Measurements from ENCODE around the gene OXNAD1. TPM values are rescaled to one million over a fixed set of nuclear protein-coding genes. Genes with fewer than 3 reads are reported as not detected.

Gene OXNAD1
- total RNA-seq, 1 experiment from 2014 or later, result 12.1 TPM

DNA sequence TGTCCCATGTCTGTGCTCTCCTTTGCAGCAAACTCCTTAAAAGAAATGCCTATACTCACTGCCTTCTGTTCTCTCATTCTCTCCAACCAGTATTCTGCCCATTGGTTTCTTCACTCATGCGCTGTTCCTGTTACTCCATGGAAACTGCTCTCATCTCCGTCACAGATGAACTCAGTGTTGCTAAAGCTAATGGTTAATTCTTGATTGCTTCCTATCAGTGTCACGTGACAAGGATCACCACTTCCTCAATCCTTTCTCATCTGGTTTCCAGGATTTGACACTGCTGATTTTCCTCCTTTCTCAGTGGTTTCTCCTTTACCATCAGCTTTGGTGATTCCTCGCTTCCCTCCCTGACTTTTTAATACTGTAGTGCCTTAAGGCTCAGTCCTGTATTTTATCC is 2.8 kb upstream of the OXNAD1 start:
- Histone ChIP-seq H3K4me1 (ENCODE audit: control insufficient read depth in 1 of 2, insufficient read depth in 2 of 2, low read length in 2 of 2) (peaks cover 6 to 8% of the 10 kb centered on the region in 2 experiments; a peak in 3 of 4 replicates), H3K4me2 (ENCODE audit: low read length) (no peak overlapping the region), H3K9me3 (ENCODE audit: control insufficient read depth in 1 of 2, insufficient read depth in 1 of 2, low read depth in 1 of 2, low read length in 2 of 2) (no peaks in the 10 kb centered on the region), H4K20me1 (ENCODE audit: insufficient read depth) (no peaks in the 10 kb centered on the region), H3K9me2 (ENCODE audit: insufficient read depth) (no peaks in the 10 kb centered on the region), H3K4me3 (replicated peaks in 1 of 2; ENCODE audit: low read depth in 1 of 2, low read length in 2 of 2) (no peak overlapping the region), H2AFZ (ENCODE audit: low read depth, low read length, poor library complexity, severe bottlenecking) (no peak overlapping the region), H3K27ac (ENCODE audit: low read depth, low read length) (no peak overlapping the region), H3K36me3 (ENCODE audit: control insufficient read depth in 1 of 2, insufficient read depth in 2 of 2, low read length in 2 of 2) (peaks cover 3 to 14% of the 10 kb centered on the region in 2 experiments), H3K9ac (ENCODE audit: low read length) (no peak overlapping the region), H3K79me2 (ENCODE audit: insufficient read depth, low read length) (peaks cover 53% of the 10 kb centered on the region), H3K27me3 (ENCODE audit: insufficient read depth, low read length) (no peaks in the 10 kb centered on the region)
- ChIA-PET POLR2A (no interaction called here), RAD21 (ENCODE audit: low non-redundant PET in 1 of 2, low total read pairs in 2 of 2, uncharacterized antibody in 2 of 2, unreplicated experiment in 2 of 2) (no interaction called here), CTCF (no interaction called here)
- DNase-seq (ENCODE audit: low read depth, low spot score) (no peak), ATAC-seq (no peak)
- intact Hi-C loops (cut with micrococcal nuclease), result no loop called here
- BruUV-seq (replicated peaks), result no TSS peak
- TF ChIP-seq SRF (IDR thresholded peaks at IDR 0.05; ENCODE audit: low read depth), result no peak
- TF ChIP-seq EZH2phosphoT487 (IDR thresholded peaks at IDR 0.05; ENCODE audit: borderline replicate concordance), result no peak
- no peak for TF ChIP-seq JUND (IDR thresholded peaks at IDR 0.05)
- no peak for TF ChIP-seq CBX3 (IDR thresholded peaks at IDR 0.05; ENCODE audit: low read depth)
- TF ChIP-seq, protein P1, sequence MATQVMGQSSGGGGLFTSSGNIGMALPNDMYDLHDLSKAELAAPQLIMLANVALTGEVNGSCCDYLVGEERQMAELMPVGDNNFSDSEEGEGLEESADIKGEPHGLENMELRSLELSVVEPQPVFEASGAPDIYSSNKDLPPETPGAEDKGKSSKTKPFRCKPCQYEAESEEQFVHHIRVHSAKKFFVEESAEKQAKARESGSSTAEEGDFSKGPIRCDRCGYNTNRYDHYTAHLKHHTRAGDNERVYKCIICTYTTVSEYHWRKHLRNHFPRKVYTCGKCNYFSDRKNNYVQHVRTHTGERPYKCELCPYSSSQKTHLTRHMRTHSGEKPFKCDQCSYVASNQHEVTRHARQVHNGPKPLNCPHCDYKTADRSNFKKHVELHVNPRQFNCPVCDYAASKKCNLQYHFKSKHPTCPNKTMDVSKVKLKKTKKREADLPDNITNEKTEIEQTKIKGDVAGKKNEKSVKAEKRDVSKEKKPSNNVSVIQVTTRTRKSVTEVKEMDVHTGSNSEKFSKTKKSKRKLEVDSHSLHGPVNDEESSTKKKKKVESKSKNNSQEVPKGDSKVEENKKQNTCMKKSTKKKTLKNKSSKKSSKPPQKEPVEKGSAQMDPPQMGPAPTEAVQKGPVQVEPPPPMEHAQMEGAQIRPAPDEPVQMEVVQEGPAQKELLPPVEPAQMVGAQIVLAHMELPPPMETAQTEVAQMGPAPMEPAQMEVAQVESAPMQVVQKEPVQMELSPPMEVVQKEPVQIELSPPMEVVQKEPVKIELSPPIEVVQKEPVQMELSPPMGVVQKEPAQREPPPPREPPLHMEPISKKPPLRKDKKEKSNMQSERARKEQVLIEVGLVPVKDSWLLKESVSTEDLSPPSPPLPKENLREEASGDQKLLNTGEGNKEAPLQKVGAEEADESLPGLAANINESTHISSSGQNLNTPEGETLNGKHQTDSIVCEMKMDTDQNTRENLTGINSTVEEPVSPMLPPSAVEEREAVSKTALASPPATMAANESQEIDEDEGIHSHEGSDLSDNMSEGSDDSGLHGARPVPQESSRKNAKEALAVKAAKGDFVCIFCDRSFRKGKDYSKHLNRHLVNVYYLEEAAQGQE (IDR thresholded peaks at IDR 0.05; ENCODE audit: low read depth), result no peak
- TF ChIP-seq RAD21 (IDR thresholded peaks at IDR 0.05; ENCODE audit: low read depth), result no peak
- no peak for TF ChIP-seq ELF1 (IDR thresholded peaks at IDR 0.05; ENCODE audit: borderline replicate concordance, low read depth)
- TF ChIP-seq, protein P2, sequence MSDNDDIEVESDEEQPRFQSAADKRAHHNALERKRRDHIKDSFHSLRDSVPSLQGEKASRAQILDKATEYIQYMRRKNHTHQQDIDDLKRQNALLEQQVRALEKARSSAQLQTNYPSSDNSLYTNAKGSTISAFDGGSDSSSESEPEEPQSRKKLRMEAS (IDR thresholded peaks at IDR 0.05), result no peak
- TF ChIP-seq FOSL1 (IDR thresholded peaks at IDR 0.05; ENCODE audit: low read depth), result no peak
- no peak for TF ChIP-seq POLR2AphosphoS5 (IDR thresholded peaks at IDR 0.05; ENCODE audit: low read depth, low read length)
- no peak for TF ChIP-seq EGR1 (IDR thresholded peaks at IDR 0.05; ENCODE audit: low read depth)
- TF ChIP-seq, protein P3, sequence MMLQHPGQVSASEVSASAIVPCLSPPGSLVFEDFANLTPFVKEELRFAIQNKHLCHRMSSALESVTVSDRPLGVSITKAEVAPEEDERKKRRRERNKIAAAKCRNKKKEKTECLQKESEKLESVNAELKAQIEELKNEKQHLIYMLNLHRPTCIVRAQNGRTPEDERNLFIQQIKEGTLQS (IDR thresholded peaks at IDR 0.05), result no peak

Data from HCT116 (cell line).